NCI-H526 treated with DMSO at 0.1 percent for 48 hours (cell line): ENCODE results near the gene ACVR1B.
"Not testable (repeated sequence)": the region's sequence is repeated elsewhere in the genome, so short reads cannot be mapped to it uniquely, and the experiment has no call there.

Experiments used
- DNase-seq: peaks from one replicate; lab custom pipeline; 2025; lab: John Stamatoyannopoulos, UW

Gene ACVR1B

GRCh38 chr12:51971679-51972421 is 20.4 kb downstream of the ACVR1B start:
- DNase-seq, result no peak

DNA sequence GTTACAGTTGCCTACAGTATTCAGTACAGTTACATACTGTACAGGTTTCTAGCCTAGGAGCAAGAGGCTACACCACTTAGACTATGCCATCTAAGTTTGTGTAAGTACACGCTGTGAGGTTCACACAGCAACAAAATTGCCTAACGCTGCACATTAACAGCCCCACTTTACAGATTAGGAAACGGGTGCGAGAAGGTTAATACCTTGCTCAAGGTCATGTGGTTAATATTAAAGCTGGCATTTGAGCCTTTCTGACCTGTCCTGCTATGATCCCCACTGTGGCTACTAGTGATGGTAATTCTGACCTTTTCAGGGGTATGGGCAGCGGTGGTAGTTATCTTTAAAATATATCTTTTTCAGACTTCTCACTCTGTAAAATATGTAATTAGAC is 20.9 kb downstream of the ACVR1B start:
- no peak for DNase-seq

DNA sequence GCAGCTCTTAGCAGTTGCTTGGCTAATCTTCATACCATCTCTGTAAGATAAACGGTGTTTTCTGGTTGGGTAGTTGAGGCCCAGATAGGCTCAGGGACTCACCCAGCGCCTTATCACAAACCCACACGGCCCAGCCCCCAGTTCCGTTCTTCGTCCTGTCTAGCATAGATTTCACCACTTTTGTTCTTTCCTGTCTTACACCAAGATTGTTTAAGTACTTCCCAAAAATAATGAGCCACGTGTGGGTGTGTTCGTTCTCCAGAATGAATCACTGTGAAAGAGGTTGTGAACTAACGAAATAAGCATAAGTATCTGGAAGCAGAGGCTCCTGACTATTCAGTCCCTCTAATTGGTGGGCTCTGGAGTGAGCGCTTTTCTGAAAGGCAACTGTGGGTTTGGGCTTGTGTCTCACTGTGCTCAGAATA is 21.4 kb downstream of the ACVR1B start:
- no peak for DNase-seq

DNA sequence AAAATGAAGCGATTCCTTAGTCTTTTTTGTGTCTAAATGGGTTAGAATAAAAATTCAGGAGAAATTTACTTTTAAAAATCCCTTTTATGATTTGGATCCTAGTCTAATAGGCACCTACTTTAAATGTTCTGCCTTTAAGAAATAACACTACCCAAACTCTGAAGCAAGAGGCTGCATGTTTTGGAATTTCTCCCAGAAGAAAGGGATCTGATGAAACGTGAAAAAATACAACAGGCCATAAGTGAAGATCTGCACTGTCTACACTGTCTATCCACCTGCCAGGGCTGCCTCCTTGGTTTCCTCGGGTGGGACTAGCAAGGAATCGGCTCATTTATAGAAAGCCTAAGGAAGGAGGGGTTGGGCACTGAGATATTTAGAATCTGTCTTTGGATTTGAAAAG is 22.1 kb downstream of the ACVR1B start:
- no peak for DNase-seq

- DNase-seq, result no peak
Observed at GRCh38 chr12:51974646-51975045, 23.1 kb downstream of the ACVR1B start.

DNA sequence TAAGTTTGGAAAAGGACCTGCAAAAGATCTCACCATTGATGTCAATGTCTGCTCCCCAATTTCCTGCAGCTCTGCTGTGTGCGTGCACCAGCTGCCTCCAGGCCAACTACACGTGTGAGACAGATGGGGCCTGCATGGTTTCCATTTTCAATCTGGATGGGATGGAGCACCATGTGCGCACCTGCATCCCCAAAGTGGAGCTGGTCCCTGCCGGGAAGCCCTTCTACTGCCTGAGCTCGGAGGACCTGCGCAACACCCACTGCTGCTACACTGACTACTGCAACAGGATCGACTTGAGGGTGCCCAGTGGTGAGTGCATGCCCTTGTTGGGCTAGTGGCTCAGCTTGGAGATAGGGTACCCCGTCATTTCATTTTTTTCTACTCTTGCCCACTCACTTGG is 23.7 kb downstream of the ACVR1B start:
- DNase-seq, result no peak

GRCh38 chr12:51976376-51977160 is 25.1 kb downstream of the ACVR1B start:
- no peak for DNase-seq

DNA sequence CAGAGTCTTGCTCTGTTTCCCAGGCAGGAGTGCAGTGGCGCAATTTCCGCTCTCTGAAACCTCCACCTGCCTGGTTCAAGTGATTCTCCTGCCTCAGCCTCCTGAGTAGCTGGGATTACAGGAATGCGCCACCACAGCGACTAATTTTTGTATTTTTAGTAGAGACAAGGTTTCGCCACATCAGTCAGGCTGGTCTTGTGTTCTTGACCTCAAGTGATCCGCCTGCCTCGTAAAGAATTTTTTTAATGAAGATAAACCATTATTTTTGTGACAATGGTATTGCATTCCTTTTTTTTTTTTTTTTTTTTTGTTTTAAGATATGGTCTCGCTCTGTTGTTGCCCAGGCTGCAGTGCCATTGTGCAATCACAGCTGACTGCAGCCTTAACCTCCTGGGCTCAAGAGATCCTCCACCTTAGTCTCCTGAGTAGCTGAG is 25.8 kb downstream of the ACVR1B start:
- no peak for DNase-seq

DNA sequence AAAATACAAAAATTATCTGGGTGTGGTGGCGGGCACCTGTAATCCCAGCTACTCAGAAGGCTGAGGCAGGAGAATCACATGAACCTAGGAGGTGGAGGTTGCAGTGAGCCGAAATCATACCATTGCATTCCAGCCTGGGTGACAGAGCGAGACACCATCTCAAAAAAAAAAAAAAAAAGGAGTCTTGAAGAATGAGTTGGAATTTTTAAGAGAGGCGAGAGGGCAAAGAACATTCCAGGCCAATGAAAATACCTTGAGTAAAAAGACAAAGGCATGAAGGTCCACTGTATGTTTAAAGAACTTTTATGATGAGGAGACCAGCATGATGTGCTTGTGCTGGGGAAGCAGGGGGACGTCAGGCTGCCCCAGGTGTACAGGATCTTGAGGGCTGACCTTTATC is 27.8 kb downstream of the ACVR1B start:
- not testable (repeated sequence) for DNase-seq

GRCh38 chr12:51980051-51980808 is 28.7 kb downstream of the ACVR1B start:
- DNase-seq, result peak; percentile 56

DNA sequence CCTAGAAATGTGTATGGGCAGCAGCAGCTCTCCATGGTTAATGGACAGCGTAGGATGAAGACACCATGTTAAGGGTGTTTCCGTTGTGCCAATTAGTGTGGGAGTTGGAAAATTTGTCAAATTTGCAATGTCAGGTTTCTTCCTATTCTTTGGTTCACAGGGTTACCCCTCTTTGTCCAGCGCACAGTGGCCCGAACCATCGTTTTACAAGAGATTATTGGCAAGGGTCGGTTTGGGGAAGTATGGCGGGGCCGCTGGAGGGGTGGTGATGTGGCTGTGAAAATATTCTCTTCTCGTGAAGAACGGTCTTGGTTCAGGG is 29.3 kb downstream of the ACVR1B start:
- DNase-seq, result no peak

GRCh38 chr12:51984657-51985056 is 33.2 kb downstream of the ACVR1B start:
- no peak for DNase-seq

DNA sequence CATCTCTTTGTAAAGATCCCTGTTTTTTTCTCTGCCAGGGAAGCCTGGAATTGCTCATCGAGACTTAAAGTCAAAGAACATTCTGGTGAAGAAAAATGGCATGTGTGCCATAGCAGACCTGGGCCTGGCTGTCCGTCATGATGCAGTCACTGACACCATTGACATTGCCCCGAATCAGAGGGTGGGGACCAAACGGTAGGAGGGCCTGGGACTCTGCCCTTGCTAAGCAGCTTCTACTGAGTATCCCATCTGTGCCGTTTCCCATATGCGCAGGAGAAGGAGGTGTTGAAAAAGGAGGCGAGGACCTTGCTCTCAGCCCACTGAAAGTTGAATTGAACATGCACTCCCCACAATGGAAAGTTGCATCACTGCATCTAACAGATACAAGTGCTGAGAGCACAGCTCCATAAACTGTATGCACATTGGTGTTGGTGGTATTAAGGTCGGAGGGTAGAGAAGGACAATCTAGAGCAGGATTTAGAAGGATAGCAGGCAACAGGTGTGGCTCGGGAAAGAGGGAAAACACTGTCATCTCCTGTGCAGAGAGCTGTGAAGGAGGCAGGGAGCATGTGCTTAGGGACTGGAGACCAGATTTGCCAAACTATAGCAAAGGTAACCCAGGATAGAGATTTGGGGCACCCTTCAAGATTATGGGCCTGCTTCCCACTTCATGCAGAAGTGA is 33.8 kb downstream of the ACVR1B start:
- no peak for DNase-seq

DNA sequence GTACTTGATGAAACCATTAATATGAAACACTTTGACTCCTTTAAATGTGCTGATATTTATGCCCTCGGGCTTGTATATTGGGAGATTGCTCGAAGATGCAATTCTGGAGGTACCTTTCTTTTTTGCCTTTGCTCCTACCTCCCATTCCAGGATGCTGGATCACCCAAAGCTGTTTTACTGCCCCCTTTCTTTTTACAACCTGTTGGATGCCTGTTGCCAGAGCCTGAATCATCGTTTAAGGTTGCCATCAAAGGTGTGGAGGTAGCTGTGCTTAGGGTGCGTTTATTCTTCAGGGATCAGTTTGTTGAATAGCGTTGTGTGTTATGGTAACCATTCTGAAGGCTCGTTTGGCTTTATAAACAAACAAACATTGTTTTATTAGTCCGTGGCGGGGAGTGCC is 35.3 kb downstream of the ACVR1B start:
- no peak for DNase-seq

GRCh38 chr12:51992246-51992645 is 40.7 kb downstream of the ACVR1B start:
- DNase-seq, result no peak

- DNase-seq, result no peak
Observed at GRCh38 chr12:51994539-51994820, 43.0 kb downstream of the ACVR1B start.

DNA sequence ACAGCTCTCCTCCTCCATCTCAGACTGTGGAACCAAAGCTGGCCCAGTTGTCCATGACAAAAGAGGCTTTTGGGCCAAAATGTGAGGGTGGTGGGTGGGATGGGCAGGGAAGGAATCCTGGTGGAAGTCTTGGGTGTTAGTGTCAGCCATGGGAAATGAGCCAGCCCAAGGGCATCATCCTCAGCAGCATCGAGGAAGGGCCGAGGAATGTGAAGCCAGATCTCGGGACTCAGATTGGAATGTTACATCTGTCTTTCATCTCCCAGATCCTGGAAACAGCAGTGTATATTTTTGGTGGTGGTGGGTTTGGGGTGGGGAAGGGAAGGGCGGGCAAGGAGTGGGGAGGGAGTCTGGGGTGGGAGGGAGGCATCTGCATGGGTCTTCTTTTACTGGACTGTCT is 43.5 kb downstream of the ACVR1B start:
- no peak for DNase-seq

- no peak for DNase-seq
Observed at GRCh38 chr12:51997136-51997535, 45.6 kb downstream of the ACVR1B start.

GRCh38 chr12:52003016-52003550 is 51.6 kb downstream of the ACVR1B start:
- DNase-seq, result no peak

GRCh38 chr12:52003591-52003990 is 52.1 kb downstream of the ACVR1B start:
- DNase-seq, result no peak

- DNase-seq, result peak; percentile 44
Observed at GRCh38 chr12:52004042-52004648, 52.6 kb downstream of the ACVR1B start.
